ENCODE data around the gene PIGU.

Gene PIGU

DNA sequence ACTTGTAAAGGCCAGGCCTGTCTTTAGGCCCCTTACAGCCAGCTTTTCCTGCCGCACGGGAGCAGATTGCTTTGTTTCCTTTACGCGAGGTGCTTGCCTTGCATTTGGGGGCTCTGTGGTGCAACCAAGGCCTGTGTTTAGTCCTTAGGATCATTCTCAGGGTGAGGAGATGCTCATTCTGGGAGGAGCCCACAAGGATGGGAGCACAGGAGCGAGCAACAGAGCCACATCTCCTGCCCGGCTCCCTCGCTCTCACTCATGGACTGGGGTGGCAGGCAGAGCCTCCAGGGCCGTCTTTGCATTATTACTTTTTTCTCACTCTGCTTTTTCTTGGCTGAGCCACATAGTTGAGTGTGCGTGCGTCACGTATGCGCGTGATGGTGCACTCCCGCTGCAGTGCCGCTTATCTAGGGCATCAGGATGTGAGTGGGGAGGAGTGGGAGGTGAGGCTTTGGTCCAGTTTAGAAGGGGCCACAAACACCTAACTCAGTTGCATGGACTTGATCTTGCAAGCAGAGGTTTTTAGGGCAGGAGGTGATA, 141.5 kb downstream of the PIGU start:
- no peaks in the 10 kb centered on the region for H3K27me3 ChIP-seq
- no peak overlapping the region for H3K4me3 ChIP-seq (ENCODE audit: low read depth, low read length)
- no peak for DNase-seq
- H3K36me3 ChIP-seq = peaks cover 76% of the 10 kb centered on the region
- TF ChIP-seq, protein P1, sequence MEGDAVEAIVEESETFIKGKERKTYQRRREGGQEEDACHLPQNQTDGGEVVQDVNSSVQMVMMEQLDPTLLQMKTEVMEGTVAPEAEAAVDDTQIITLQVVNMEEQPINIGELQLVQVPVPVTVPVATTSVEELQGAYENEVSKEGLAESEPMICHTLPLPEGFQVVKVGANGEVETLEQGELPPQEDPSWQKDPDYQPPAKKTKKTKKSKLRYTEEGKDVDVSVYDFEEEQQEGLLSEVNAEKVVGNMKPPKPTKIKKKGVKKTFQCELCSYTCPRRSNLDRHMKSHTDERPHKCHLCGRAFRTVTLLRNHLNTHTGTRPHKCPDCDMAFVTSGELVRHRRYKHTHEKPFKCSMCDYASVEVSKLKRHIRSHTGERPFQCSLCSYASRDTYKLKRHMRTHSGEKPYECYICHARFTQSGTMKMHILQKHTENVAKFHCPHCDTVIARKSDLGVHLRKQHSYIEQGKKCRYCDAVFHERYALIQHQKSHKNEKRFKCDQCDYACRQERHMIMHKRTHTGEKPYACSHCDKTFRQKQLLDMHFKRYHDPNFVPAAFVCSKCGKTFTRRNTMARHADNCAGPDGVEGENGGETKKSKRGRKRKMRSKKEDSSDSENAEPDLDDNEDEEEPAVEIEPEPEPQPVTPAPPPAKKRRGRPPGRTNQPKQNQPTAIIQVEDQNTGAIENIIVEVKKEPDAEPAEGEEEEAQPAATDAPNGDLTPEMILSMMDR (IDR thresholded peaks at IDR 0.05; ENCODE audit: low read depth, low read length) = no peak
- no peaks in the 10 kb centered on the region for H3K9me3 ChIP-seq
- H3K4me1 ChIP-seq = no peaks in the 10 kb centered on the region

DNA sequence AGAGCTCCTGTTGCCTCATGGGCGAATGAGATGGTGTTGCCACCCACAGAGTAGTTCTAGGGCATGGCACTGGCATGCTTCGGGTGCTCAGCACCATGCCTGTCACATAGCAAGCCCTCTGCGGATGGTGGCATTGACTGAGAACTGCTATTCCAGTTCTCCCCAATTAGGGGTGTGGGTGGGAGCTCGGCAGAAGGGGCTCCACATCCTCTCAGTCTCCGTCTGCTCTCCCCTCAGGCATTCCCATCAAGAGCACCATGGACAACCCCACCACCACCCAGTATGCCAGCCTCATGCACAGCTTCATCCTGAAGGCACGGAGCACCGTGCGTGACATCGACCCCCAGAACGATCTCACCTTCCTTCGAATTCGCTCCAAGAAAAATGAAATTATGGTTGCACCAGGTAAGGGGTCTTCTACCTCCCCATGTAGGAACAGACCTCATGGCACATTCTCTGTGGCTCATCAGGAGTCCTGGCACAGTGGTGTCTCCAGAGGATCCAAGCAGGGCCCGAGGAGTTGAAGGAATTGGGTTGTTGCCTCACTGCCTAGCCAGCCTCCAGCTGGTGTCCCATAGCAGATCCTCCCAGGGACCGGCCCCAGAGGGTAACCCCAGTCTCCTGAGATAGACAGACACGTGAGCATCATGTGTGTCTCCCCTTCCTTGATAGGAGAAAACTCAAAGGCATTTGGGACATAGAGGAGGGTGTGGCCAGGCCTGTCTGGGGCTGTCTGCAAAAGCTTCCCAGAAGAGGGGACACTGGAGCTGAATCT, 142.3 kb downstream of the PIGU start:
- H3K9me3 ChIP-seq = no peaks in the 10 kb centered on the region
- no peaks in the 10 kb centered on the region for H3K4me1 ChIP-seq
- H3K36me3 ChIP-seq = peaks cover 81% of the 10 kb centered on the region
- no peak for DNase-seq
- no peak overlapping the region for H3K4me3 ChIP-seq (ENCODE audit: low read depth, low read length)
- no peaks in the 10 kb centered on the region for H3K27me3 ChIP-seq
- TF ChIP-seq, protein P1 (IDR thresholded peaks at IDR 0.05; ENCODE audit: low read depth, low read length) = no peak

DNA sequence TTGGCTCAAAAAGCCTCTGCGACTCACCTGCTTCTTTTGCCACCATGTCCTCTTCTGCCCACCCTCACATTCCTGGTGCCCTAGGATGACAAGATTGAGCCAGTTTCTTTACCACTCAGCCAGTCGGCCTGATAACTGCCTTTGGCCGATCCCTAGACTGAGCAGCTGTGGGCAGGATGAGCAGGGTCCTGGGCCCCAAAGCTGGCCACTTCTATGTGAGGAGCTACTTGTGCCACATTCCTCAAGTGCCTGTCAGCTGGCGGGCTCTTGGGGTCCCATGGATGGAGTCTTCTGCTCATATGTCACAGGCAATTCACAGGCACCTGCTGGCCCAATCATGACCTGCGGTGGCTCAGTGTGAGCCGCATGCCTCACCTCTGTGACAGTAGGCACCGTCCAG, 144.1 kb downstream of the PIGU start:
- DNase-seq = no peak
- H3K9me3 ChIP-seq = no peaks in the 10 kb centered on the region
- peaks cover 82% of the 10 kb centered on the region for H3K36me3 ChIP-seq
- no peaks in the 10 kb centered on the region for H3K27me3 ChIP-seq
- no peak overlapping the region for H3K4me3 ChIP-seq (ENCODE audit: low read depth, low read length)
- H3K4me1 ChIP-seq = no peaks in the 10 kb centered on the region
- TF ChIP-seq, protein P1 (IDR thresholded peaks at IDR 0.05; ENCODE audit: low read depth, low read length) = no peak

GRCh38 chr20:34532320-34532719, 144.6 kb downstream of the PIGU start:
- Histone ChIP-seq H3K9me3 (no peaks in the 10 kb centered on the region), H3K27me3 (no peaks in the 10 kb centered on the region), H3K4me1 (no peaks in the 10 kb centered on the region), H3K36me3 (peaks cover 85% of the 10 kb centered on the region), H3K4me3 (ENCODE audit: low read depth, low read length) (no peak overlapping the region)
- no peak for DNase-seq
- TF ChIP-seq, protein P1 (IDR thresholded peaks at IDR 0.05; ENCODE audit: low read depth, low read length) = no peak

DNA sequence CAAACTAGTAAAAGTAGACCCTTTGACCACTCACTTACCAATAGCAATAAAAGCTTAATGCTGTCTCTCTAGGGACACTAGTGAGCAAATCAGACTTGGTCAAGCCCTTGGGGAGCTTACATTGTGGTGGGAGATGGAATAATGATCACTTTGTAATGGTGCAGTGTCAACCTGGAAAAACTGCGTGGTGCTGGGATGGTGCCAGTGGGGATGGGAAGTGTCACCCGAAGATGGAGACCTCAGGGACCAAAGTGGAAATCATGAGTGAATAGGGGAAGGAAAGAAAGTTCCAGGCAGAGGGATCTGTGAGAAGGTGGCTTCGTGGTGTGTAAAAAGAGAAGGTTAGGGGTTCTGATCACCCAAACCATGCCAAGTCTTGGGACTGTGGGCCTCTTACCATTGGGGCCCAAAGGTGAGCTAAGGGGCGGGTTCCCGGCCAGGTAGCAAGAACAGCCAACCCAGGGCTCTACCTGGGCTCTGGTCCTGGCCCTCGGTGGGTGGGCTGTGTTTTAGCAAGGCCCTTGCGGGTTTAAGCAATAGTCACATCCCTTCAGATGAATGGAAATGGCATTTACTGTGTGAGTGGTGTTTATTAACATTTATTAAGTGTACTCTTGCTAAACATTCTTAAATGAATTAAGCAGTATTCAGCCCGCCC, 145.2 kb downstream of the PIGU start:
- Histone ChIP-seq H3K4me3 (ENCODE audit: low read depth, low read length) (no peak overlapping the region), H3K9me3 (no peaks in the 10 kb centered on the region), H3K36me3 (peaks cover 85% of the 10 kb centered on the region), H3K27me3 (no peaks in the 10 kb centered on the region), H3K4me1 (no peaks in the 10 kb centered on the region)
- DNase-seq = no peak
- TF ChIP-seq, protein P1 (IDR thresholded peaks at IDR 0.05; ENCODE audit: low read depth, low read length) = no peak

- Histone ChIP-seq H3K4me1 (peaks cover 4% of the 10 kb centered on the region; the same call in 1 of the 2 replicates), H3K4me3 (ENCODE audit: low read depth, low read length) (no peak overlapping the region), H3K36me3 (peaks cover 79% of the 10 kb centered on the region), H3K9me3 (no peaks in the 10 kb centered on the region), H3K27me3 (no peaks in the 10 kb centered on the region)
- no peak for DNase-seq
- TF ChIP-seq, protein P1 (IDR thresholded peaks at IDR 0.05; ENCODE audit: low read depth, low read length) = no peak
These were observed 146.6 kb downstream of the PIGU start for GRCh38 chr20:34530342-34530741.

Measured in BE2C (cell line).